Muscle layer of duodenum (tissue), 2 donors: ENCODE results near the gene LMO3.

Experiments
- H3K27ac ChIP-seq: one replicate; pipeline ENCODE4 v1.7.0; 2013; ENCODE audit warnings: mild to moderate bottlenecking, low read length
- H3K27me3 ChIP-seq: one replicate; pipeline ENCODE4 v1.7.0; 2013; ENCODE audit warnings: low read depth, mild to moderate bottlenecking, control low read depth, low read length
- H3K36me3 ChIP-seq, 2 donors: one replicate each; pipeline ENCODE4 v1.7.0; 2013; ENCODE audit warnings: low read length in 2 of 2, control low read depth in 1 of 2, mild to moderate bottlenecking in 1 of 2; ENCODE audit not compliant: insufficient read depth in 2 of 2, control insufficient read depth in 1 of 2
- H3K4me1 ChIP-seq, 2 donors: one replicate each; pipeline ENCODE4 v1.7.0; 2013; ENCODE audit warnings: low read length in 2 of 2, mild to moderate bottlenecking in 2 of 2, control low read depth in 1 of 2, moderate library complexity in 1 of 2; ENCODE audit not compliant: insufficient read depth in 2 of 2, control insufficient read depth in 1 of 2
- H3K4me3 ChIP-seq, 2 donors: one replicate each; pipeline ENCODE4 v1.7.0; 2013; ENCODE audit warnings: low read length in 2 of 2, low read depth in 1 of 2, mild to moderate bottlenecking in 1 of 2
- H3K9me3 ChIP-seq, 2 donors: one replicate each; pipeline ENCODE4 v1.7.0; 2013; ENCODE audit warnings: low read length in 2 of 2, control low read depth in 1 of 2, mild to moderate bottlenecking in 1 of 2; ENCODE audit not compliant: control insufficient read depth in 1 of 2
- donor health status: healthy.

Gene LMO3

DNA sequence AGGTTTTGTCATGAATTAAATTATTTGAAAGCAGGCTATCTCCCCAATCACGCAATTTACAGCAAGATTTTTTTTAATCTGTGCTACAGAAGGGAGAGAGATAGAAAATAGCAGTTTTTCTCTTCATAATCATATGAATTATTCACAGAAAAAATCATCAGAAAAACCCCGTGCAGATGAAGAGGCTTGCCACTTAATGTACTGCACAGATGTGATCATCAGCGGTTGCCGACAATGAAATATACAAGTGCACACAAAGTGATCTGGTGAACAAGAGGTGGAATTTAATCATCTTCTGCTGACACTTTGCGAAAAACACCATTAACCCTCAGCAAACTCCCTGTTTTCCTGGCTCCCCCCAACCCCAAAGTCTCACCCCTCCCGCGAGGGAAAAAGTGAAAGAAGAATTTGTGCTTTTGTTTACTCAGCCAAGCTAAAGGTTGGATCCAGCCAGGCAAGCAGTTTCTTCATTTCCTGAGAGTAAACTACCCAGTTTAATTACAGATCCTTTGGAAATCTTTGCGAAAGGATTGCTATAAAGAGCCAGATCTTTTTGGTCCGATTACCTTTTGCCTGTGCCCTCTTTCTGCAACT lies 3.1 kb upstream of the LMO3 start:
- Histone ChIP-seq H3K9me3 (no peaks in the 10 kb centered on the region), H3K27ac (peak overlapping the region; percentile 67), H3K27me3 (peaks cover 6% of the 10 kb centered on the region), H3K4me1 (peaks cover 1 to 20% of the 10 kb centered on the region in 2 donors), H3K4me3 (peak overlapping the region; percentile 43 to 54), H3K36me3 (no peaks in the 10 kb centered on the region)

DNA sequence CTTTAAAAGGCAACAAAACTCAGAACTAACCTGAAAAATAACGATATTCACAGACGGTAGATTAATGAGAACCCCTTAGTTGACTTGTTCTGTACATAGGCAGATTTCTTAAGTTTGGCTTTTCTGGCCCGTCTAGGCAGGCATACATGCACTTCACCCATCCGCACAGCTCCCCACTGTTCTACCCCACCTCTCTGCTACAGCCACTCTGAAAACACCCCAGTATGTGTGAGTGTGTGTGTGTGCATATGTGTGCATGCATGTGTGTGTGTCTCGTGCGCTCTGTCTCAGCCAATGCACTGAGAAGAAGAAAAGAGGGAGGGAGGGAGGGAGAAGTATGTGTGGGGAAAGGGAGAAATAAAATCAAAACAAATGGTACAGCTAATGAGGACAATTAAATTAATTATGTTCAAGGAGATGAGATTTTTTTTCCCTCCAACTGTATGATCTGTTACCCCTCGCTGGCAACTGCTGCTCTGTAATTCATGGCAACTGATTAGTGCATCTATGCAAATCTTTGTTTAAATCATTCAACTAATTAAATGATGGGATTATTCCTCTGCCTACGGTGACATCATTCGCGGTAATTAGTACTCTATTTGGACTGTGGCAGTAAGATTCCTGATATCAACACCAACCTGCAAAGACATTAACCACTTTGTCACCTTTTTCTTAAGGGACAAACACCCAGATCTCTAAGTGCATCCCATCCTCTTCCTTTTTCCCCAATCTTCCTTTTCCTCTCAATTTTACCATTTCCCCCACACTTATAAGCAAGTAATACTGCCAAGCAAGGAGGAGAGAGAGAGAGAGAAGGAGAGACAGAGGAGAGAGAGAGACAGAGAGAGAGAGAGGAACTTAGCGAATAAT lies 2.2 kb upstream of the LMO3 start:
- H3K9me3 ChIP-seq: no peaks in the 10 kb centered on the region
- no peaks in the 10 kb centered on the region for H3K36me3 ChIP-seq
- H3K27me3 ChIP-seq: peaks cover 6% of the 10 kb centered on the region
- peak overlapping the region; percentile 67 for H3K27ac ChIP-seq
- H3K4me3 ChIP-seq: peak overlapping the region; percentile 43 to 54
- peaks cover 5 to 18% of the 10 kb centered on the region in 2 donors for H3K4me1 ChIP-seq

GRCh38 chr12:16606991-16607390 lies 1.0 kb upstream of the LMO3 start:
- no peaks in the 10 kb centered on the region for H3K36me3 ChIP-seq
- H3K27ac ChIP-seq: peak overlapping the region; percentile 61
- peak overlapping the region; percentile 66 to 77 for H3K4me3 ChIP-seq
- peaks cover 5 to 15% of the 10 kb centered on the region in 2 donors for H3K4me1 ChIP-seq
- peaks cover 6% of the 10 kb centered on the region for H3K27me3 ChIP-seq
- H3K9me3 ChIP-seq: no peaks in the 10 kb centered on the region

GRCh38 chr12:16606201-16606849 lies 363 bp upstream of the LMO3 start:
- H3K4me3 ChIP-seq: peak overlapping the region; percentile 66 to 77
- H3K4me1 ChIP-seq: peaks cover 5 to 15% of the 10 kb centered on the region in 2 donors
- peaks cover 6% of the 10 kb centered on the region for H3K27me3 ChIP-seq
- H3K27ac ChIP-seq: peak overlapping the region; percentile 61
- no peaks in the 10 kb centered on the region for H3K36me3 ChIP-seq
- no peaks in the 10 kb centered on the region for H3K9me3 ChIP-seq

DNA sequence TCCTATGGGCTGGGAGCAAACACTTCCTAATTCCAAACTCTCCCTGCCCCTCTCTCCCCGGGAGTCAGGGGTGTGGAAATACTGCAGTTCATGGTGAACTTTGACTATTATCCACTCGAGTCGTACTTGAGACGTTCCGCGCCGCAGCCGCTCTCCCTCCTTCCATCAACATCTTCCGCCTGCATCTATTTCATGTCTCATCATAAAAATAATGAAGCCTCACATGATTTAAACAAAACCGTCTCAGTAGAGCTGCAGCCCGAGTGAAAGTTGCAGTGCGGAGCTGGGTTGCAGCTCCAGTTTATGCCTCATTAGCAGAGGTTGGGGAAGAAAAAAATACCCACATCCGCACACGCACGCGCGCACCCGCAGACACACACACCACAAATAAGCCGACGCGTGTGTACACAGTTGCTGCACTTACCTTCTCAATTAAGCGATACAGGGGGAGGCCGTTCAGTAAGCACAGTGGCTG lies 283 bp downstream of the LMO3 start:
- Histone ChIP-seq H3K4me3 (peak overlapping the region; percentile 66 to 77), H3K36me3 (no peaks in the 10 kb centered on the region), H3K4me1 (peaks cover 5 to 15% of the 10 kb centered on the region in 2 donors), H3K9me3 (no peaks in the 10 kb centered on the region), H3K27ac (peak overlapping the region; percentile 40), H3K27me3 (peaks cover 6% of the 10 kb centered on the region)

DNA sequence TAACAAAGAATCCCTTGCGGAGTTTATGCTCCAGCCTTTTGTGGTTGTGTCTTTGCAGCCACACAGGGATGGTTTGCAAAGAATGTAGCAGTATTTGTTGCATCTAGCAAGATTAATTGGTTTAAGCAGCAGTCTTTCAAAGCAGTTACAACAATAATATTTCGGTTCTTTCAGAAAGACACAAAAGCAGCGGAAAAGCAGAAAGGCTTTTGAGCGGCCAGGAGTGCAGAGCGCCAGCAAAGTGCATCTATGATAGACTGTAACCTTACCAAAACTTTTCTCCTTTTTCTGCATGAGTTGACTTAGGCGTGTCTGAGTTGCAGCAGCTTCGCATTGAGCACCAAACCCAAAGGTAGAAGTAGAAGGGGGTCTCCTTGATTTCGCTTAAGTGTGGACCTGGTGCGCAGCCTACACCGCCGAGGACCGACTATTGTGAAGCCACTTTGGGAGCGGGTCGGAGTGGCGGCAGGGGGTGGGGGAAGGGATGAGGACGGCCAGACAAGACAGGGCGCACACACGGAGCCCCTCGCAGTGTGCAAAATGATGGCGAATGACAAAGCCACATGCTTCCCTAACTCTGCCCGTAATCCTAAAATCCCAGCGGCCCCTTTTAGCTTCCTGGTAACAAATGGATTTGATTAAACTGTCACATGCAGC lies 1.2 kb downstream of the LMO3 start:
- no peak overlapping the region for H3K27ac ChIP-seq
- H3K4me1 ChIP-seq: peaks cover 5 to 13% of the 10 kb centered on the region in 2 donors
- H3K4me3 ChIP-seq: peak overlapping the region; percentile 31 to 56
- no peaks in the 10 kb centered on the region for H3K36me3 ChIP-seq
- no peaks in the 10 kb centered on the region for H3K9me3 ChIP-seq
- peaks cover 6% of the 10 kb centered on the region for H3K27me3 ChIP-seq

- no peak overlapping the region for H3K27ac ChIP-seq
- no peaks in the 10 kb centered on the region for H3K9me3 ChIP-seq
- no peaks in the 10 kb centered on the region for H3K36me3 ChIP-seq
- H3K4me3 ChIP-seq: peak overlapping the region; percentile 31 to 56
- H3K27me3 ChIP-seq: peaks cover 3% of the 10 kb centered on the region
- H3K4me1 ChIP-seq: peaks cover 5 to 12% of the 10 kb centered on the region in 2 donors
Observed at GRCh38 chr12:16603916-16604575, 1.9 kb downstream of the LMO3 start.

DNA sequence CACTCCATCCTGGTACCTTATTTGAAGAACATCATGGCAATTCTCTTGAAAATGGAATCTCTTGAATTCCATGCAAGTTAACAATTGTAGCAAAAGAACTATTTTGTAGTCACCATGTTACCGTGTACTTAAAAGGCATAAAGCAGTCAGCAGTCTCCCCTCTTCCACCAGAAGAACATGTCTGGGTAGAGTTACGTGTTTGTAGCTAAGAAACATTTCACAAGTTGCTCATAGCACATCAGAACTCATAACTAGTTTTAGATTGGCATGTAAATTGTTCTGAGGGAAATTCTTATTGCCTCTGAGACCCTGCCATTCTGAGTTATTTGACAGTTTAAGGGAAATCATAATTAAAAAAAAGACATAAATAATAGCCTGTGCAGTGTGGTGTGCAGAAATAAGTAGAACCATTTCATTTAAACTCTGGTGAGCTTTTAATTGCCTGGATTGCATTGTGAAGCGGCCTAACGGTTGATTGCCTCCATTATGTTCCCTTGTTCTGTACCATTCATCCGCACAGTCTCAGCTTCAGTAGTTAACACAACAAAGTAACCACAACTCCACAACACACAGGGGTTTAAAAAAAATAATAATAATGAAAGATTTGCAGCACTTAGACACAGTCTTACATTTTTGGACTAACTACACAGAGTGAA lies 2.6 kb downstream of the LMO3 start:
- H3K27ac ChIP-seq: no peak overlapping the region
- H3K36me3 ChIP-seq: no peaks in the 10 kb centered on the region
- no peaks in the 10 kb centered on the region for H3K27me3 ChIP-seq
- H3K4me3 ChIP-seq: peak overlapping the region in 1 of 2 donors; percentile 56
- peaks cover 5 to 12% of the 10 kb centered on the region in 2 donors for H3K4me1 ChIP-seq
- no peaks in the 10 kb centered on the region for H3K9me3 ChIP-seq

DNA sequence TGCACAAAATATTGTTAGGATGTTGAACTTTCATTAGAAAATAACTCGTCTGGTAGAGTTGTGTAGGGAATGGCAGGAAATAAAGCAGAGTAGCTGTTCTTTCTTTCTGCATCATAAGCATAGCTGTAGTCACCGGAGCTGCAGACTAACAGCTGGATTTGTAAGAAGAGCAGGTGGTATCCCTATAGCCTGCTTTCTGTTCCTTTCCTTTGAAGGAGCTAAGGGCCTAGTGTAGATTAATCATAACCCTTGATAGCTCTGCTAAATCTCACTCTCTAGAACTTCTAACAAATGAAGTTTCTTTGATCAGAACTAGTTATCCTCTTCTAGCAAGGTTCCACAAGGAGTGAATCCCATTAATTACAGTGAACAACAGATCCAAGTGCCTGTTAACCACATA lies 3.5 kb downstream of the LMO3 start:
- peak overlapping the region; percentile 13 for H3K27ac ChIP-seq
- H3K27me3 ChIP-seq: no peaks in the 10 kb centered on the region
- no peaks in the 10 kb centered on the region for H3K9me3 ChIP-seq
- no peaks in the 10 kb centered on the region for H3K36me3 ChIP-seq
- H3K4me3 ChIP-seq: peak overlapping the region in 1 of 2 donors; percentile 44
- peaks cover 5 to 12% of the 10 kb centered on the region in 2 donors for H3K4me1 ChIP-seq

DNA sequence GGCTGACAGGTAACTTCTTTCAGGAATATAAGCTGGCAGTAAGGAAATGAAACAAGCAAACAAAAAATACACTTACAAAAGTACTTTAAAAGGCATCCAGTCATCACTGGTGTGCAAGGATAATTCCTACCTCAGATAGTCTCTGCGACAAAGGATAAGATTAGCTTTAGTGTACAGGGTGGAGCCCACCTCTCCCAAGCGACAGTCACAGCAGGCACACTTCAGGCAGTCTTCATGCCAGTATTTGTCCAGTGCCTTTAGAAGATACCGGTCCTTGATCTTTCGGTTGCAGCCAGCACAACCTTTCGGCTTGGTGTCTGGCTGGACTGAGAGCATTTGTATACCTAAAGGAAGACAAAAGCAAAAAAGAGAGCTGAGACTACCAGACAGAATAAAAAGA lies 5.4 kb downstream of the LMO3 start:
- Histone ChIP-seq H3K4me3 (no peak overlapping the region), H3K27me3 (no peaks in the 10 kb centered on the region), H3K9me3 (no peaks in the 10 kb centered on the region), H3K4me1 (peaks cover 5 to 16% of the 10 kb centered on the region in 2 donors), H3K36me3 (no peaks in the 10 kb centered on the region), H3K27ac (no peak overlapping the region)
